RKO (cell line): Measurements from ENCODE around the gene URI1.
A peak's percentile ranks its signal among the peaks of the same experiment; 100 is the strongest.

ENCODE experiments used
- DNase-seq: peaks from one replicate; pipeline ENCODE4 v3.0.0-alpha.2; 2016; ENCODE audit warnings: low spot score

Gene URI1

DNA sequence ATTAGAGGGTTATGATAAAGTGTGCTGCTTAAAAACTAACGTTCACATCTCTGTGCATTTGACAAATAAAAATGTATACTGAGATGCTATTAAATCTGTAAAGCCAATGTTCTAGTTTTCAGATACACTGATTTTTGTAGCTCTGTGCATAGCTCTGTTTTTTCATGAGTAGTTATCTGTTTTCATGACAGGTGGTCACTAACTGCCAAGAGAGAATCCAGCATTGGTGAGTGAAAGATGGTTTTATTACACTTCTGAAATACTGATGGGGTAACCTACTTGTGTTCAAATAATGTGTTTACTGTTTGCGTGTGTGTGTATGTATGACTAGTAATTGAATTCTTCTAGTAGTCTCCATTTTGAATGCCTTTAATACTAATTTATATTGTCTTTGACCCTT lies 29.0 kb downstream of the URI1 start:
- no peak for DNase-seq

- no peak for DNase-seq
Observed at GRCh38 chr19:29971648-29972047, 29.6 kb downstream of the URI1 start.

DNA sequence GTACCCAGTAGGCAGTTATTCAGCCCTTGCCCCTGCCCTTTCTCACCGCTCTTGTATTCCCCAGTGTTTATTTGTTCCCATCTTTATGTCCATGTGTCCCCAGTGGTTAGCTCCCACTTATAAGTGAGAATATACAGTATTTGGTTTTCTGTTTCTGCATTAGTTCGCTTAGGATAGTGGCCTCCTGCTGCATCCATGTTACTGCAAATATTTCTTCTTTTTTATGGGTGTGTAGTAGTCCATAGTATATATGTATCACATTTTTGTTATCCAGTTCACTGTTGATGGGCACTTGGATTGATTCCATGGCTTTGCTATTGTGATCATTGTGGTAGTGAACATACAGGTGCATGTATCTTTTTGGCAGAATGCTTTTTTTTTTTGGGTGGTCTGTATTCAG lies 32.7 kb downstream of the URI1 start:
- no peak for DNase-seq

- DNase-seq: no peak
Observed at GRCh38 chr19:29976151-29976943, 34.3 kb downstream of the URI1 start.

DNA sequence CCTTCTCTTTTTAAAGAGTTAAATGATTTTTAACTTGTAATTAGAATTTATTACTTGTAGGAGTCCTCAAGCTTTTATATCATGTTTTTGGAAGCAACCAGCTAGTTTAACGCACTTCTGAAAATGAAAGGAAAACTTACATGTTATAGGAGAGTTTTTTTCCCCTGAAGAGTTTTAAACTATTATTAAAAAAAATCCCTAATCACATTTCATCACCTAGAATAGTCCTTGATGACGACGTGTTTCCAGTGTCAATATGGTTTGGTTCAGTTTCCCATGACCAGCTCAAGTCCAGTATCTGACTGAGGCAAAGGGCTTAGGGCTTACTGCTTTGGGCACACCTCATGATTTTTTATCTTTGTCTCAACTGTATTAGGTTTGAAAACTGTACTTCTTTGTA lies 36.0 kb downstream of the URI1 start:
- no peak for DNase-seq

DNA sequence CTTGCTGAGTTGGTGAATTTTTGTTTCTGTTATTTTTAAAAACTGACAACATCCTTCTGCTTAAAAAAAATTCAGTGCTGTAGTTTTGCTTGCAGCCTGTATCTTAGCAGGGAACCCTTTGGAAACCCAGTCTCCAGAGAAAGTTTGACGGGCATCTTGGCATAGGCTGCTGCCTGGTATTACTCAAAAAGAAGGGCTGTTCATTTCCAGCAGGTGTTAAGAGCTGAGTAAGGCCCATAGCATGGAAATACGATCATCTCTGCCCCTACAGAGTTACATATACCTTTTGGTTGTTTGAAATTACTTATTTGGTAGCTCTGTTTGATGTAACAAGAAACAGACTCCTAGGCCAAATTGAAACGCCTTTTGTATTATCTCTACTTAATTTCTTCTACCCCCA lies 41.5 kb downstream of the URI1 start:
- no peak for DNase-seq

GRCh38 chr19:29985196-29985595 lies 43.2 kb downstream of the URI1 start:
- DNase-seq: no peak

GRCh38 chr19:29988351-29988750 lies 46.3 kb downstream of the URI1 start:
- no peak for DNase-seq

GRCh38 chr19:29992233-29992867 lies 50.3 kb downstream of the URI1 start:
- no peak for DNase-seq

DNA sequence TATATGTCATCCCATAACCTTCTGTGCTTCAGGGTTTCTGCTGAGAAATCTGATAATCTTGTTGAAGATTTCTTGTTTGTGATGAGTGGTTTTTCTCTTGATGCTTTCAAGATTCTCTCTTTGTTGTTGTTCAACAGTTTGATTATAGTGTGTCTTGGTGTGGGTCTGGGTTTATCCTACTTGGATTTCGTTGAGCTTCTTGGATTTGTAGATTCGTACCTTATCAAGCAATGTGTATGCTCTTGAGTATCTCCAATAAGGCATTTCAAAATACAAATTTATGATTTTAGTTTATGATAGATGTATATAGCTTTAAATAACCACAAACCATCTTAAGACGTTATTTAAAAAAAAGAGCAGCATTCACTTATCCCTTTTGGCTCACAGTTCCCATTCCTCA lies 57.5 kb downstream of the URI1 start:
- no peak for DNase-seq

GRCh38 chr19:30000862-30001261 lies 58.8 kb downstream of the URI1 start:
- no peak for DNase-seq

GRCh38 chr19:30001301-30001700 lies 59.3 kb downstream of the URI1 start:
- no peak for DNase-seq

DNA sequence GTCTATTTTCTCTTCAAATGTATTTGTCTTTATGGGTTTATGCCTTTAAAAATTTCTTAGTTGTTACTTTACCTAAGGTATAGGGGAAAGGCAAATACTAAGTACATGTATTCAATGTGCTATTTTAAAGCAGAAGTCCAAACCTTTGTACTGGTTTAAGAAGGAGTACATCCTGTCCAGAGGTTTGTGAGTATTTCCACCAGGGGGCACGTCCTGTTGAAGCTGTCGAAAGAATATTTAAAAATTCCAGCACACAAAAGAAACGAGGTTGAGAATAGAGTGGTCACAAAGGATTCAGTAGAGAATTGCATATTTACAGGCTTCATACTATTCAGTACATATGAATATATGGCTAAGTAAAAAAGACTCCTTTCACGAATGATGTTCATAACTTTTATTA lies 59.8 kb downstream of the URI1 start:
- peak; percentile 13 for DNase-seq

DNA sequence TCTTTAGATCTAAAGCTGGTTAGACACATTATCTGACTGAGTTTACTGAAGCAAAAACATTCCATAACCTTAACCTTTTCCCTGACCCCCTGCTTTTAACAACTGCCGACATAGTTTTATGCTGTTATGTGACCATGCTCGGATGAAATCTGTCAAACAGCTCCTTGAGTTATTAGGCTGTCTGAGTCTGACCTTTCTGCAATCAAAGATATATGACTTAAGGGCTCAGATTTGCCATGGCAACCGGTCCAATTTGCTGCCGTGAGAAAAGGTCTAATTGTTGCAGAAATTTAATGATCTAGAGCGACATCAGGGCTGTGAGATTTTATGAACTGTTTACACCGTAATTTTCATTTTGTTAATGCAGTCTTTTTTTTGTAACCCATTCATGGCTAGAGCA lies 61.8 kb downstream of the URI1 start:
- no peak for DNase-seq

GRCh38 chr19:30004403-30004802 lies 62.4 kb downstream of the URI1 start:
- no peak for DNase-seq

DNA sequence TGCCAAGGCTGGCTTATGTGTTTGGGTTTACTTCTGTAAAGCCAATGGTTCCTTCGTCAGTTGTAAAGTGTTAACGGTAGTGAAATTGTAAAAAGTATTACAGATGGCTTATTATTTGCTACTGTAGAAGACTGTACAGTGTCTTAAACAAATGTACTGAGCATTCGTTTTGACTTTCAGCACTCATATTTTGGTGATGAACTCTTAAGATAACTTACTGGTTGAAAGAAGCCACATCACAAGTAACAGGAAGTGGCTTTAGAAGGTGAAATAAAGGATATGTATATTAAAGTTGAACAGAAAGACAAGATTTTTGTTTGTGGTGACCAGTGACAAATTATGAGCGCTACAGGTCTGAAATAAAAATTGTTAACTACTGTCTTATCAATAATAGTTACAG lies 64.2 kb downstream of the URI1 start:
- DNase-seq: no peak

- no peak for DNase-seq
Observed at GRCh38 chr19:30008169-30008568, 66.1 kb downstream of the URI1 start.

DNA sequence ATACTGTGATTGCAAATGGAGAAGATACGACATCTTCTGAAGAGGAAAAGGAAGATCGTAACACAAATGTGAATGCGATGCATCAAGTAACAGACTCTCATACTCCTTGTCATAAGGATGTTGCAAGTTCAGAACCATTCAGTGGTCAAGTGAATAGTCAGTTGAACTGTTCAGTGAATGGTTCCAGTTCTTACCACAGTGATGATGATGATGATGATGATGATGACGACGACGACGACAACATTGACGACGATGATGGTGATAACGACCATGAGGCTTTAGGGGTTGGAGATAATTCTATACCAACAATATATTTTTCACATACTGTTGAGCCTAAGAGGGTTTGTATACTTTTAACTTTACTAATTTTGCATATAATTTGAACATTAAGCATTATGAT lies 67.0 kb downstream of the URI1 start:
- DNase-seq: no peak

DNA sequence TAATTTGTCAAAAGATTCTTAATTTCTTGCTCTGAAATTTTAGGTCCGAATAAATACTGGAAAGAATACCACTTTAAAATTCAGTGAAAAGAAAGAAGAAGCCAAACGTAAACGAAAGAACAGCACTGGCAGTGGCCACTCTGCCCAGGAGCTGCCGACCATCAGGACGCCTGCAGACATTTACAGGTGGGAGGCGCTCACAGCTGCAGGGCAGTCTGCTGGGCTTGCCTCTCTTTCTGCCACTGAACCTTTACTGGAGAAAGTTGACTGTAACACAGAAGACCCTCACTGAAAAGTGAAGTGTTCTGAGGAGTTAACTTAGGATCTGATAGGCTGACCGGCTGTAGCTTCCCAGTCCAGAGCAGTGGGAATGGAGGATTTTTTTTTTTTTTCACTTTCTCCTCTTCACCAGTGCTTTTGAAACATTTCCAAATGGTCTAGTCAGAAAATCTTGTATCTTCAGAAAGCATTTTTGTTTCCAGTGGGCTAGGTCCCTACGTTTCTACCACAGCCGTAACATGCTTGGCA lies 69.1 kb downstream of the URI1 start:
- no peak for DNase-seq

- no peak for DNase-seq
Observed at GRCh38 chr19:30014770-30015169, 72.7 kb downstream of the URI1 start.

DNA sequence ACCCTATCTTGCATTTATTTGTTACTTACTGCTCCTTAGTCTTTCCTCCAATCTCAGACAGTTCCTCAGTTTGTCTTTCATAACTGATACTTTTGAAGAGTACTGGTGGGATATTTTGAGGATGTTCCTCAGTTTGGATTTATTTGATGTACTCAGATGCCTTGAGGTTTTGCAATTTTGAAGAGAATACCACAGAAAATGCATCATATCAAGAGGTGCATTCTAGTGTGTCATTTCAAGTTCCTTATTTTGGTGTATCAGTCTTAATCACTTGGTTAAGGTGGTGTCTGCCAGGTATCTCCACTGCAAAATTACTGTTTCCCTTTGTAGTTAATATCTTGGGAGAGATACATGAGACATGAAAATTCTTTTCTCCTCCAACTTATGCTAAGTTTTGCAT lies 75.1 kb downstream of the URI1 start:
- DNase-seq: no peak

DNA sequence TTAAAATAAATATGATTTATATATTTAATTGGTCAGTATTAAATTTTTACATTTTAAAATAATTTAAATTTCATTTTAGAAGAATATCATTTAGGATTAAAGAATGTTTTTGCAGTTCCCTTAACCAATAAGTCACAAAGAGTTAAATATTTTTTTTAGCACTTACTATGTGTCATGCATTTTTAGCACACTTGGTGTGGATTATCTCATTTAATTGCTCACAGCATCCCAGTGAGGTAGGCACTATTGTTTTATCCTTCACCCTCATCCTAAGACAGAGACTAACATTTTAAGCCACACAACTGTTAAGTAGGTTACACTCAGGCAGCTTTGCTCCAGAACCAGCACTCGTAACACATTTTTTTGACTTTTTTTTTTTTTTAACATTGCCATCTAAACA lies 78.2 kb downstream of the URI1 start:
- no peak for DNase-seq

GRCh38 chr19:30022659-30023058 lies 80.6 kb downstream of the URI1 start:
- DNase-seq: no peak

DNA sequence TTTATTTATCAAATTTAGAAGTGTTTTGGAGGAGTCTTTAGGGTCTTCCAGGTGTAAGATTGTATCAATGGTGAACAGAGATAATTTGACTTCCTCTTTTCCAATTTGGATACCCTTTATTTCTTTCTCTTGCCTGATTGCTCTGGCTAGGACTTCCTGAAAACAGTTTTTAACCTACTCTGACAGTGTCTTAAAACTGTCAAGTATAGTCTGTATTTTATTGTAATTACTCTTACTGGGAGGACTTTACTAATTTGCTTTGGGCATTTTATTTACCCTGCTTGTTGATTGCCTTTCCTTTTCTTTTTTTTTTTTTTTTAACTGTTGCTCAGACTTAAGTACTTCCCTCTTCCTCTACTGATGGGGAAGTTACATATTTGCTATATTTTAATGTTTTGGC lies 81.3 kb downstream of the URI1 start:
- DNase-seq: no peak
